Neural progenitor cell (in vitro differentiated cells): ENCODE data around the gene G3BP2. TPM values are rescaled to one million over a fixed set of nuclear protein-coding genes. Genes with fewer than 3 reads are reported as not detected.

Experiments
- DNase-seq: peaks from one replicate; pipeline ENCODE4 v3.0.0-alpha.2; 2016; ENCODE audit warnings: low spot score
- H2AFZ ChIP-seq: fragments of 200-600 bp; sonication (generic); replicated peaks from 2 replicates; pipeline ENCODE4 v1.6.1; 2016; ENCODE audit warnings: antibody characterized with exemption
- H3F3A ChIP-seq: fragments of 200-600 bp; sonication (generic); 2 replicates; pipeline ENCODE4 v1.6.1; 2016; ENCODE audit warnings: antibody characterized with exemption, low read depth
- H3K27ac ChIP-seq: fragments of 200-600 bp; sonication (generic); 2 replicates; pipeline ENCODE4 v1.5.1; 2016; ENCODE audit warnings: mild to moderate bottlenecking
- H3K27me3 ChIP-seq: fragments of 200-600 bp; sonication (generic); 2 replicates; pipeline ENCODE4 v1.6.1; 2016; ENCODE audit warnings: mild to moderate bottlenecking, moderate library complexity
- H3K36me3 ChIP-seq: fragments of 200-600 bp; sonication (generic); 2 replicates; pipeline ENCODE4 v1.5.1; 2016
- H3K4me1 ChIP-seq: fragments of 200-600 bp; sonication (generic); 2 replicates; pipeline ENCODE4 v1.6.1; 2016; ENCODE audit warnings: mixed run types
- H3K4me2 ChIP-seq: fragments of 200-600 bp; sonication (generic); 2 replicates; pipeline ENCODE4 v1.6.1; 2016
- H3K4me3 ChIP-seq: fragments of 200-600 bp; sonication (generic); 2 replicates; pipeline ENCODE4 v1.5.1; 2016
- H3K79me2 ChIP-seq: fragments of 200-600 bp; sonication (generic); 2 replicates; pipeline ENCODE4 v1.6.1; 2016; ENCODE audit warnings: low read depth
- H3K9ac ChIP-seq: fragments of 200-600 bp; sonication (generic); 2 replicates; pipeline ENCODE4 v1.6.1; 2016
- H3K9me3 ChIP-seq: fragments of 200-600 bp; sonication (generic); 2 replicates; pipeline ENCODE4 v1.5.1; 2016; ENCODE audit warnings: low read depth
- H4K20me1 ChIP-seq: fragments of 200-600 bp; sonication (generic); 2 replicates; pipeline ENCODE4 v1.6.1; 2016; ENCODE audit warnings: low read depth
- H3K27ac Mint-ChIP-seq: 3 replicates; pipeline ENCODE4 v1.8.0; 2021; ENCODE audit warnings: mixed read lengths
- H3K27me3 Mint-ChIP-seq: 2 replicates; pipeline ENCODE4 v1.8.0; 2022; ENCODE audit warnings: low read depth, mild to moderate bottlenecking, inconsistent platforms, moderate library complexity, mixed read lengths; ENCODE audit not compliant: insufficient read depth
- H3K36me3 Mint-ChIP-seq: 3 replicates; pipeline ENCODE4 v1.8.0; 2021; ENCODE audit warnings: mixed read lengths
- H3K4me1 Mint-ChIP-seq: 3 replicates; pipeline ENCODE4 v1.8.0; 2021; ENCODE audit warnings: mixed read lengths
- H3K4me3 Mint-ChIP-seq: 3 replicates; pipeline ENCODE4 v1.8.0; 2021; ENCODE audit warnings: mild to moderate bottlenecking, moderate library complexity, mixed read lengths
- H3K9me3 Mint-ChIP-seq: 3 replicates; pipeline ENCODE4 v1.8.0; 2020; ENCODE audit warnings: mixed read lengths
- EZH2 ChIP-seq: fragments of 200-600 bp; sonication (generic); IDR thresholded peaks from 2 replicates; pipeline ENCODE4 v1.6.1; 2017; ENCODE audit warnings: antibody characterized with exemption, mild to moderate bottlenecking, moderate library complexity
- EZH2phosphoT487 ChIP-seq: fragments of 200-600 bp; sonication (generic); IDR thresholded peaks from 2 replicates; pipeline ENCODE4 v1.6.1; 2017; ENCODE audit warnings: antibody characterized with exemption
- total RNA-seq: library from RNA; depleted of rRNA; stranded (reverse); fragments of >200 nt; gene quantifications from 2 replicates; pipeline ENCODE4 v1.2.3, GENCODE V29; 2015; ENCODE audit warnings: low replicate concordance
- TF ChIP-seq, protein P1 (sequence below): fragments of 200-600 bp; sonication (generic); IDR thresholded peaks from 2 replicates; pipeline ENCODE4 v1.5.1; 2017; ENCODE audit warnings: antibody characterized with exemption, mild to moderate bottlenecking

The G3BP2 gene
- total RNA-seq, 1 donor from 2014 or later = 241 TPM

GRCh38 chr4:75643651-75644050 is 29.6 kb downstream of the G3BP2 start:
- H3K4me1 Mint-ChIP-seq = no peaks in the 10 kb centered on the region
- Histone ChIP-seq H3K9me3 (no peaks in the 10 kb centered on the region), H3K4me3 (no peak overlapping the region), H2AFZ (no peak overlapping the region), H3K27me3 (no peaks in the 10 kb centered on the region), H3K27ac (no peak overlapping the region), H3K36me3 (peaks cover 37% of the 10 kb centered on the region), H3K4me2 (no peak overlapping the region), H3K4me1 (no peaks in the 10 kb centered on the region), H3K9ac (no peak overlapping the region), H4K20me1 (peaks cover 18% of the 10 kb centered on the region), H3F3A (peaks cover 59% of the 10 kb centered on the region), H3K79me2 (peaks cover 11% of the 10 kb centered on the region)
- H3K27me3 Mint-ChIP-seq = no peaks in the 10 kb centered on the region
- no peak overlapping the region for H3K27ac Mint-ChIP-seq
- DNase-seq = no peak
- H3K36me3 Mint-ChIP-seq = peaks cover 37% of the 10 kb centered on the region
- no peaks in the 10 kb centered on the region for H3K9me3 Mint-ChIP-seq
- no peak overlapping the region for H3K4me3 Mint-ChIP-seq
- TF ChIP-seq EZH2phosphoT487 (no peak), EZH2 (no peak)
- TF ChIP-seq, protein P1, sequence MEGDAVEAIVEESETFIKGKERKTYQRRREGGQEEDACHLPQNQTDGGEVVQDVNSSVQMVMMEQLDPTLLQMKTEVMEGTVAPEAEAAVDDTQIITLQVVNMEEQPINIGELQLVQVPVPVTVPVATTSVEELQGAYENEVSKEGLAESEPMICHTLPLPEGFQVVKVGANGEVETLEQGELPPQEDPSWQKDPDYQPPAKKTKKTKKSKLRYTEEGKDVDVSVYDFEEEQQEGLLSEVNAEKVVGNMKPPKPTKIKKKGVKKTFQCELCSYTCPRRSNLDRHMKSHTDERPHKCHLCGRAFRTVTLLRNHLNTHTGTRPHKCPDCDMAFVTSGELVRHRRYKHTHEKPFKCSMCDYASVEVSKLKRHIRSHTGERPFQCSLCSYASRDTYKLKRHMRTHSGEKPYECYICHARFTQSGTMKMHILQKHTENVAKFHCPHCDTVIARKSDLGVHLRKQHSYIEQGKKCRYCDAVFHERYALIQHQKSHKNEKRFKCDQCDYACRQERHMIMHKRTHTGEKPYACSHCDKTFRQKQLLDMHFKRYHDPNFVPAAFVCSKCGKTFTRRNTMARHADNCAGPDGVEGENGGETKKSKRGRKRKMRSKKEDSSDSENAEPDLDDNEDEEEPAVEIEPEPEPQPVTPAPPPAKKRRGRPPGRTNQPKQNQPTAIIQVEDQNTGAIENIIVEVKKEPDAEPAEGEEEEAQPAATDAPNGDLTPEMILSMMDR = no peak

DNA sequence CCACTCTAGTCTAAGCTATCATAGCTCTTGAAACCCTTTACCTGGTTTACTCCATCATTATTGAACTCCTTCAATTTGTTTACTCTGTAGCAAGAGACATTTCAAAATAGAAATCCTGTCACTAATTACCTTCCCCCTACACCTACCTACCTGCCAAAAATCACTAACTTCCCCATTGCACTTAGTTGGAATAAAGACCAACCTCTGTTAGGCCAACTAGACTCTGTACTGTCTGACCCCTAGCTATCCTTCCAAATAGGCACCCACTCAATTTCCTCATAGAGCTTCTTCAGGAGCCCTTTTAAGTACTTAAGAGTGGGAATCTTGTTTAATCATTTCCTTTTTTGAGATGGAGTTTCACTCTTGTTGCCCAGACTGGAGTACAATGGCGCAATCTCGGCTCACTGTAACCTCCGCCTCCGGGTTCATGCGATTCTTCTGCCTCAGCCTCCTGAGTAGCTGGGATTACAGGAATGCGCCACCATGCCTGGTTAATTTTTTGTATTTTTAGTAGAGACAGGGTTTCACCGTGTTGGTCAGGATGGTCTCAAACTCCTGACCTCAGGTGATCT is 34.0 kb downstream of the G3BP2 start:
- Histone ChIP-seq H3K27ac (no peak overlapping the region), H2AFZ (no peak overlapping the region), H3K27me3 (no peaks in the 10 kb centered on the region), H3F3A (peaks cover 29% of the 10 kb centered on the region), H3K9ac (no peak overlapping the region), H3K9me3 (no peaks in the 10 kb centered on the region), H3K79me2 (no peaks in the 10 kb centered on the region), H3K4me1 (no peaks in the 10 kb centered on the region), H3K4me3 (no peak overlapping the region), H4K20me1 (peaks cover 9% of the 10 kb centered on the region), H3K4me2 (no peak overlapping the region), H3K36me3 (peaks cover 6% of the 10 kb centered on the region)
- Mint-ChIP-seq H3K4me3 (no peak overlapping the region), H3K9me3 (no peaks in the 10 kb centered on the region), H3K4me1 (no peaks in the 10 kb centered on the region), H3K27ac (no peak overlapping the region), H3K36me3 (peaks cover 11% of the 10 kb centered on the region), H3K27me3 (peaks cover 2% of the 10 kb centered on the region)
- DNase-seq = no peak
- TF ChIP-seq, protein P1 = no peak
- TF ChIP-seq EZH2 = no peak
- TF ChIP-seq EZH2phosphoT487 = no peak

- TF ChIP-seq, protein P1 = no peak
- TF ChIP-seq EZH2phosphoT487 = no peak
- no peak for TF ChIP-seq EZH2
- H4K20me1 ChIP-seq = no peaks in the 10 kb centered on the region
- peaks cover 4% of the 10 kb centered on the region for H3K36me3 ChIP-seq
- H3K27ac ChIP-seq = no peak overlapping the region
- no peaks in the 10 kb centered on the region for H3K4me1 ChIP-seq
- DNase-seq = no peak
- peaks cover 2% of the 10 kb centered on the region for H3K27me3 Mint-ChIP-seq
- no peaks in the 10 kb centered on the region for H3K9me3 ChIP-seq
- H3K9me3 Mint-ChIP-seq = no peaks in the 10 kb centered on the region
- H3K27me3 ChIP-seq = no peaks in the 10 kb centered on the region
- no peaks in the 10 kb centered on the region for H3K79me2 ChIP-seq
- no peak overlapping the region for H2AFZ ChIP-seq
- H3K4me1 Mint-ChIP-seq = no peaks in the 10 kb centered on the region
- peaks cover 6% of the 10 kb centered on the region for H3K36me3 Mint-ChIP-seq
- H3K4me3 Mint-ChIP-seq = no peak overlapping the region
- H3F3A ChIP-seq = peaks cover 16% of the 10 kb centered on the region
- no peak overlapping the region for H3K9ac ChIP-seq
- H3K4me3 ChIP-seq = no peak overlapping the region
- no peak overlapping the region for H3K4me2 ChIP-seq
- no peak overlapping the region for H3K27ac Mint-ChIP-seq
Measured at GRCh38 chr4:75637827-75638226, 35.4 kb downstream of the G3BP2 start.
